Measurements from ENCODE around the gene CMTM6. TPM values are rescaled to one million over a fixed set of nuclear protein-coding genes. Genes with fewer than 3 reads are reported as not detected.

CMTM6 gene
- total and polyA plus RNA-seq, 10 of the 15 experiments (the other 5 are each of a cell fraction or from before 2014, with no cell fraction given), result 27.1 to 97.3 (median 61.4) TPM

DNA sequence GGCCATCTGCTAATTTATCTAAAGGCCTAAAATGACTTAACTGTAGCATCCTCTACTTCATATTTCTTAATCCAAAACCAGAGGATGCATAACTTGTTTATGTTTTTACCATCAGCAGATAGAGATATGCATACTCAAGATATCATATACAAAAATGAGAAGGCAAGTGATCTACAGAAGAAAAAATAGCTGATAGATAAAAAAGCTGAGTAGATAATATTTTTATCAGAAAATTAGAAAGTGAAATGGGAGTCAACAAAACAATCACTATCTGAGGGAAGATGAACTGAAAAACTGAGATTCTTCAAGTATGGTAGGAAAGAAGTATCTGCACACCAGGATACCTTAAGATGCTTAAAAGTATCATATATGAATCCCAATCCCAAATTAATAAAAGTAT, 42.7 kb upstream of the CMTM6 start (continued):
- TF ChIP-seq BHLHE40 (IDR thresholded peaks at IDR 0.05; ENCODE audit: borderline replicate concordance in 1 of 2, low read depth in 2 of 2, low read length in 1 of 2), result no peak
- TF ChIP-seq JUNB (IDR thresholded peaks at IDR 0.05), result no peak
- no peak for TF ChIP-seq ZSCAN29 (IDR thresholded peaks at IDR 0.05)

GRCh38 chr3:32544894-32545293, 42.2 kb upstream of the CMTM6 start:
- Histone ChIP-seq H3K27ac (ENCODE audit: control insufficient read depth, insufficient read depth) (no peak overlapping the region), H3K4me2 (ENCODE audit: control insufficient read depth, insufficient read depth) (no peak overlapping the region), H4K20me1 (ENCODE audit: control insufficient read depth, insufficient read depth) (no peaks in the 10 kb centered on the region), H3K27me3 (replicated peaks in 1 of 2; ENCODE audit: control insufficient read depth in 2 of 2, insufficient read depth in 2 of 2, low read length in 1 of 2) (no peaks in the 10 kb centered on the region), H3K4me1 (ENCODE audit: control insufficient read depth, insufficient read depth, low read length) (no peaks in the 10 kb centered on the region; the same call in 1 of the 2 replicates), H2AFZ (ENCODE audit: control insufficient read depth, low read depth, low read length) (no peak overlapping the region), H3K36me3 (ENCODE audit: control insufficient read depth in 2 of 2, insufficient read depth in 2 of 2, low read length in 1 of 2) (no peaks in the 10 kb centered on the region; a peak in 1 of 4 replicates), H3K9ac (ENCODE audit: control insufficient read depth, insufficient read depth, low read length) (no peak overlapping the region), H3K4me3 (no peak overlapping the region), H3K9me3 (replicated peaks; ENCODE audit: control insufficient read depth, insufficient read depth, low read length) (no peaks in the 10 kb centered on the region), H3K79me2 (ENCODE audit: control insufficient read depth, insufficient read depth, low read length) (peaks cover 4% of the 10 kb centered on the region; the same call in 1 of the 2 replicates)
- POLR2A ChIA-PET, result no interaction called here
- FAIRE-seq, result no peak
- no peak for ATAC-seq
- BruUV-seq (replicated peaks), result no TSS peak
- intact Hi-C loops (cut with micrococcal nuclease; ENCODE audit: unreplicated experiment) (no loop called here), in situ Hi-C loops (cut with MboI) (no loop called here)
- RAD21 ChIA-PET (ENCODE audit: unreplicated experiment), result no interaction called here
- DNase-seq (ENCODE audit: low read depth, low spot score), result no peak
- SMC1A ChIA-PET (ENCODE audit: uncharacterized antibody, unreplicated experiment), result interaction anchor here (1.0 to 1.4 kb wide), 3 partner anchors 14 to 403 kb away, joined by 3 to 4 read pairs (median 3); no protein-coding TSS in a partner anchor
- CTCF ChIA-PET, result interaction anchor here (0.6 to 0.8 kb wide), 2 partner anchors 22 to 24 kb away, joined by 3 read pairs; no protein-coding TSS in a partner anchor
- WGBS (ENCODE audit: insufficient coverage, insufficient replicate concordance, low lambda C conversion rate, missing lambda C conversion rate), result 100% methylated on average over 2 of the region's 2 CpGs
- TF ChIP-seq, protein P1, sequence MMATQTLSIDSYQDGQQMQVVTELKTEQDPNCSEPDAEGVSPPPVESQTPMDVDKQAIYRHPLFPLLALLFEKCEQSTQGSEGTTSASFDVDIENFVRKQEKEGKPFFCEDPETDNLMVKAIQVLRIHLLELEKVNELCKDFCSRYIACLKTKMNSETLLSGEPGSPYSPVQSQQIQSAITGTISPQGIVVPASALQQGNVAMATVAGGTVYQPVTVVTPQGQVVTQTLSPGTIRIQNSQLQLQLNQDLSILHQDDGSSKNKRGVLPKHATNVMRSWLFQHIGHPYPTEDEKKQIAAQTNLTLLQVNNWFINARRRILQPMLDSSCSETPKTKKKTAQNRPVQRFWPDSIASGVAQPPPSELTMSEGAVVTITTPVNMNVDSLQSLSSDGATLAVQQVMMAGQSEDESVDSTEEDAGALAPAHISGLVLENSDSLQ (IDR thresholded peaks at IDR 0.05), result no peak
- TF ChIP-seq ZNF592 (IDR thresholded peaks at IDR 0.05) (no peak), RBBP5 (conservative IDR thresholded peaks at IDR 0.05) (no peak), BRCA1 (IDR thresholded peaks at IDR 0.05; ENCODE audit: low read depth, low read length) (no peak), NFXL1 (IDR thresholded peaks at IDR 0.05; ENCODE audit: borderline replicate concordance) (no peak), BACH1 (IDR thresholded peaks at IDR 0.05; ENCODE audit: borderline replicate concordance) (no peak), IRF4 (IDR thresholded peaks at IDR 0.05; ENCODE audit: low read depth, low read length) (no peak), NFIC (IDR thresholded peaks at IDR 0.05; ENCODE audit: low read depth, low read length) (no peak), MXI1 (IDR thresholded peaks at IDR 0.05; ENCODE audit: low read depth, low read length) (no peak), ESRRA (IDR thresholded peaks at IDR 0.05; ENCODE audit: low read length) (no peak), MEF2A (IDR thresholded peaks at IDR 0.05; ENCODE audit: insufficient read depth, low read depth, low read length) (no peak), ZNF207 (IDR thresholded peaks at IDR 0.05; ENCODE audit: borderline replicate concordance) (no peak), FOXK2 (IDR thresholded peaks at IDR 0.05) (no peak)
- TF ChIP-seq, protein P2, sequence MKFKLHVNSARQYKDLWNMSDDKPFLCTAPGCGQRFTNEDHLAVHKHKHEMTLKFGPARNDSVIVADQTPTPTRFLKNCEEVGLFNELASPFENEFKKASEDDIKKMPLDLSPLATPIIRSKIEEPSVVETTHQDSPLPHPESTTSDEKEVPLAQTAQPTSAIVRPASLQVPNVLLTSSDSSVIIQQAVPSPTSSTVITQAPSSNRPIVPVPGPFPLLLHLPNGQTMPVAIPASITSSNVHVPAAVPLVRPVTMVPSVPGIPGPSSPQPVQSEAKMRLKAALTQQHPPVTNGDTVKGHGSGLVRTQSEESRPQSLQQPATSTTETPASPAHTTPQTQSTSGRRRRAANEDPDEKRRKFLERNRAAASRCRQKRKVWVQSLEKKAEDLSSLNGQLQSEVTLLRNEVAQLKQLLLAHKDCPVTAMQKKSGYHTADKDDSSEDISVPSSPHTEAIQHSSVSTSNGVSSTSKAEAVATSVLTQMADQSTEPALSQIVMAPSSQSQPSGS (IDR thresholded peaks at IDR 0.05; ENCODE audit: low read length), result no peak

Measured in GM12878 (cell line).